K562 (cell line): ENCODE measurements around the gene SLC39A13. TPM values are rescaled to one million over a fixed set of nuclear protein-coding genes. Genes with fewer than 3 reads are reported as not detected.

Experiments used
- ATF7 ChIP-seq: fragments of 450-650 bp; IDR thresholded peaks from 2 replicates; pipeline ENCODE4 v1.7.1; 2014; ENCODE audit warnings: mild to moderate bottlenecking, moderate library complexity
- CBFA2T3 ChIP-seq: fragments of 450-650 bp; IDR thresholded peaks from 2 replicates; pipeline ENCODE4 v1.6.1; 2017
- FOSL1 ChIP-seq: fragments of 200-800 bp; sonication (Bioruptor generic); conservative IDR thresholded peaks from 2 replicates; pipeline ENCODE4 v1.6.1; 2016; ENCODE audit warnings: missing genetic modification characterization, missing compliant biosample characterization
- FOXP1 ChIP-seq: sonication (generic); formaldehyde crosslinking; IDR thresholded peaks from 2 replicates; pipeline ENCODE4 v1.8.0; 2022; ENCODE audit warnings: mild to moderate bottlenecking, missing genetic modification reagents
- HDAC8 ChIP-seq: fragments of 450-650 bp; IDR thresholded peaks from 2 replicates; pipeline ENCODE4 v1.6.1; 2016; ENCODE audit warnings: mild to moderate bottlenecking, missing genetic modification characterization, moderate library complexity, missing compliant biosample characterization
- HNRNPH1 ChIP-seq: fragments of 200-400 bp; formaldehyde crosslinking; optimal IDR thresholded peaks from 2 replicates; pipeline ENCODE3; 2017; ENCODE audit warnings: low read depth, mild to moderate bottlenecking, low read length, moderate library complexity
- ID3 ChIP-seq, 2 experiments: fragments of 250-450 bp in 1 of 2; fragments of 450-650 bp in 1 of 2; sonication (Bioruptor Pico) in 1 of 2; IDR thresholded peaks; 2 replicates each; pipeline versions ENCODE4 v1.6.1 to v1.8.0; 2016 to 2021; ENCODE audit warnings: mild to moderate bottlenecking in 2 of 2, moderate library complexity in 2 of 2, missing compliant biosample characterization in 1 of 2, missing genetic modification characterization in 1 of 2
- KLF10 ChIP-seq: fragments of 250-450 bp; sonication (Bioruptor Pico); IDR thresholded peaks from 2 replicates; pipeline ENCODE4 v1.6.1; 2021; ENCODE audit warnings: matching md5 sums
- MNT ChIP-seq, 2 experiments: fragments of 450-650 bp; conservative IDR thresholded peaks; 2 replicates each; pipeline ENCODE4 v1.6.1; 2017; ENCODE audit warnings: mild to moderate bottlenecking in 2 of 2, moderate library complexity in 2 of 2
- MYC ChIP-seq, 2 experiments: fragments of 250-450 bp in 1 of 2; sonication (Bioruptor Pico) in 1 of 2; IDR thresholded peaks; 2 replicates each; pipeline versions ENCODE4 v1.5.1 to v1.6.1; 2012 to 2021; ENCODE audit warnings: low read depth in 2 of 2, borderline replicate concordance in 1 of 2, improper control_type of control experiment in 1 of 2, low read length in 1 of 2, mild to moderate bottlenecking in 1 of 2, moderate library complexity in 1 of 2
- NFATC3 ChIP-seq: fragments of 450-650 bp; IDR thresholded peaks from 2 replicates; pipeline ENCODE4 v1.6.1; 2017; ENCODE audit warnings: mild to moderate bottlenecking
- NR2C1 ChIP-seq, 2 experiments: fragments of 450-650 bp; IDR thresholded peaks; 2 replicates each; pipeline ENCODE4 v1.6.1; 2017; ENCODE audit warnings: mild to moderate bottlenecking in 2 of 2, antibody characterized with exemption in 1 of 2, inconsistent platforms in 1 of 2, missing compliant biosample characterization in 1 of 2, missing genetic modification characterization in 1 of 2
- PREB ChIP-seq: sonication (generic); formaldehyde crosslinking; IDR thresholded peaks from 2 replicates; pipeline ENCODE4 v1.8.1; 2023; ENCODE audit warnings: mild to moderate bottlenecking, missing genetic modification reagents
- PTBP1 ChIP-seq: fragments of 200-400 bp; formaldehyde crosslinking; IDR thresholded peaks from 2 replicates; pipeline ENCODE4 v1.6.1; 2017; ENCODE audit warnings: low read depth, low read length
- RBM15 ChIP-seq: fragments of 200-400 bp; formaldehyde crosslinking; IDR thresholded peaks from 2 replicates; pipeline ENCODE4 v1.6.1; 2018; ENCODE audit warnings: mild to moderate bottlenecking, low read length, moderate library complexity; ENCODE audit not compliant: insufficient read depth
- ZBTB49 ChIP-seq: sonication (generic); formaldehyde crosslinking; IDR thresholded peaks from 2 replicates; pipeline ENCODE4 v1.8.0; 2022; ENCODE audit warnings: missing genetic modification reagents, mild to moderate bottlenecking, borderline replicate concordance
- ZNF347 ChIP-seq: fragments of 450-650 bp; formaldehyde crosslinking; IDR thresholded peaks from 2 replicates; pipeline ENCODE4 v1.4.0; 2020; ENCODE audit warnings: low read depth, mild to moderate bottlenecking, moderate library complexity
- polyA plus RNA-seq, 8 experiments: library from polyadenylated mRNA; depleted of rRNA in 4 of 8; stranded (reverse) in 5 of 8; unstranded in 3 of 8; fragments of >200 nt; fragmentation: Nextera tagmentation in 2 of 8; fragmentation: Illumina TruSeq in 1 of 8; extraction: Ambion mirVana in 2 of 8; extraction: Trizol in 1 of 8; gene quantifications; 2 replicates each; pipeline versions ENCODE4 v1.2.1 to v1.2.3, GENCODE V29; 2011 to 2014; ENCODE audit warnings: inconsistent platforms in 1 of 8, missing spikeins in 1 of 8
- total RNA-seq, 7 experiments: library from RNA; depleted of rRNA in 6 of 7; stranded (reverse); fragments of >200 nt in 6 of 7; fragmentation: Illumina TruSeq in 2 of 7; extraction: Trizol in 2 of 7; gene quantifications; 2 replicates each; pipeline versions ENCODE4 v1.2.1 to v1.2.3, GENCODE V29; 2011 to 2021; ENCODE audit warnings: low replicate concordance in 1 of 7

Gene SLC39A13
- total and polyA plus RNA-seq, 9 of the 15 experiments (the other 6 are each of a cell fraction or from before 2014, with no cell fraction given): 0.17 to 15.9 (median 3.2) TPM

GRCh38 chr11:47378010-47378835, 30.2 kb upstream of the SLC39A13 start, which contains the start of gene SPI1 (continued):
- TF ChIP-seq NR2C1 (IDR thresholded peaks at IDR 0.05) (no peak), NR2C1 (tag; IDR thresholded peaks at IDR 0.05) (peak; percentile 49; the same call in 1 of the 2 replicates), ZBTB49 (CRISPR knock-in tag) (0 out of 2 replicates have a peak, but pooled peaks have one; percentile 59), MYC (IDR thresholded peaks at IDR 0.05; ENCODE audit: low read depth, low read length) (peak; percentile 68; the same call in 1 of the 2 replicates), MYC (CRISPR knock-in tag; IDR thresholded peaks at IDR 0.05; ENCODE audit: borderline replicate concordance, low read depth) (peak; percentile 29; the same call in 1 of the 2 replicates), ZNF347 (CRISPR knock-in tag) (no peak), NFATC3 (no peak), PREB (no peak), KLF10 (CRISPR knock-in tag) (no peak), HDAC8 (no peak), ID3 (CRISPR knock-in tag; IDR thresholded peaks at IDR 0.05) (no peak), ID3 (tag; IDR thresholded peaks at IDR 0.05) (peak; percentile 81), PTBP1 (no peak), RBM15 (no peak), HNRNPH1 (no peak), FOXP1 (no peak), CBFA2T3 (peak; percentile 92), FOSL1 (tag) (peak; percentile 80), MNT (conservative IDR thresholded peaks at IDR 0.05) (peak; percentile 15 to 62; a peak in 2 of 4 replicates), ATF7 (peak; percentile 99)
